Dermis blood vessel endothelial cell (primary cell): ENCODE results near the gene HDLBP. TPM values are rescaled to one million over a fixed set of nuclear protein-coding genes. Genes with fewer than 3 reads are reported as not detected.
"Not testable (repeated sequence)": the region's sequence is repeated elsewhere in the genome, so short reads cannot be mapped to it uniquely, and the experiment has no call there.

Experiments
- DNase-seq: peaks from one replicate; pipeline ENCODE4 v3.0.0; 2010
- total RNA-seq: library from RNA; depleted of rRNA; stranded (reverse); fragments of >200 nt; gene quantifications from 2 replicates; pipeline ENCODE4 v1.2.3, GENCODE V29; 2014

HDLBP gene
- total RNA-seq, 1 donor from 2014 or later = 594 TPM

DNA sequence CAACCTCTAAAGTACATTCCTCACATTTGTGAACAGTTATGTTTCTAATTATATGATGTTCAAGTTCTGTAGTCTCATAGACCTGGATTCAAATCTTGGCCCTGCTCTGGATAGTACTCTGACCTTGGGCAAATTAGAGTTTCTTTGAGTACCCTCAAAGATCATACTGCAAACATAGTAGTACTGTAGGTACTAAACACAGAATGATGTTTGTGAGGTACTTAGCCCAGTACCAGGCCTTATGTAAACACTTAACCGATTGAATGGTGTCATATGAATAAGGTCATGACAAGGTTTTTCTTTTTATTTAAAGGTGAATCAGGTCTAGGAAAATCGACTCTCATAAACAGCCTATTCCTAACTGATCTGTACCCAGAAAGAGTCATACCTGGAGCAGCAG lies 19.3 kb upstream of the HDLBP start:
- DNase-seq = no peak

DNA sequence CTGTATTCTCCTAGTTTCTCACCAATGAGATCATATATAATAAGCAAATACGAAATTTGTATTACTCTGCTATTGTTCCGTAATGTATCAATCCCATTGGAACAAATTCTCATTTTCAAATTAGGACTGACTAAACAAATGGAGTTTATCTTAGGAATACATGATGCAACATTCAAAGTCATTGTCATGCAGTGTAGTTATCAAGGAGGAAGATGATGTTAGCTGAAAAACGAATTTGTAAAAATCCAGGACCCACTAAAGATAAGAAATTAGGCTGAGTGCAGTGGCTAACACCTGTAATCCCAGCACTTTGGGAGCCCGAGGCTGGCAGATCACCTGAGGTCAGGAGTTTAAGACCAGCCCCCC lies 15.1 kb upstream of the HDLBP start:
- DNase-seq = no peak

DNA sequence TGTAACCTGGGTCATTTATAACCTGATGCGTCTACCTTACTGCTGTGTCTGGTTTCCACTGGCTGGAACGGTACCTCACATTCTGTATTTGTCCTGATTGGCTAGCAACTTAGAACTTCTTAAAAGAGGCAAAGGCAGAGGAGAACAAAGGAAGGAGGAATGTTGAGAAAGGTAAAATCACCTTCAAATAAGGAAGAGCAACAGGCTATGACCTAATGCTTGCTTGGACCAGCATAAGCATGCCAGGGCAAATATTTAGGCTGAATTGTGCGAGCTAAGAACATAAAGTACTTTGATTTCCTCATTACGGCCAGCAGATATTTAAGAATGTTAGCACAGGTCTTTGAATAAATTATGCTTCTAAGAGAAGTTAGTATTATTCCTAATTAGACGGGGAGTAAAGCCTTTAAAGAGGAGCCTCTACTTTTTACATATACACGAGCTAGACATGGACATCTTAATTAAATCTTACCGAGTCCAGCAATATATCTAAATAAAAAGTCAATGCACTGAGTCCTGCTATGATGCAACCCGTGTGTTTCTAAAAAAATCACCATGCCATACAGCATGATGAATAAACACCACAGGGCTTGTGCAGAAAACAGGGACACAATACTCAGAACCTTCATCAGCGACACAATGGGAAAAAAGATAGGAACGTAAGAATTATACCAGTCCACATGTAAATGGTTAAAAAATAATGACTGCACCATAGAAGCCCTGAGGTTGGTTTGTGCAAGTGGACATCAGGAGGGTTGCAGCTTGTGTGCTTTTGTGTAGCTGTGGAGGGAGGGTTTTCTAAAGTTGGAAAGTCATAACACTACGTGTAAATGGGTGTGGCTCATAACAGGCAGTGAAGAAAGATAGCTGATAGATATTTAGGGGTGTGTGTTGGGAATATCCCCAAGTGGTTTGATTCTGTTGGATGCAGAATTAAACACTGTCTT lies 14.5 kb upstream of the HDLBP start:
- DNase-seq = no peak

DNA sequence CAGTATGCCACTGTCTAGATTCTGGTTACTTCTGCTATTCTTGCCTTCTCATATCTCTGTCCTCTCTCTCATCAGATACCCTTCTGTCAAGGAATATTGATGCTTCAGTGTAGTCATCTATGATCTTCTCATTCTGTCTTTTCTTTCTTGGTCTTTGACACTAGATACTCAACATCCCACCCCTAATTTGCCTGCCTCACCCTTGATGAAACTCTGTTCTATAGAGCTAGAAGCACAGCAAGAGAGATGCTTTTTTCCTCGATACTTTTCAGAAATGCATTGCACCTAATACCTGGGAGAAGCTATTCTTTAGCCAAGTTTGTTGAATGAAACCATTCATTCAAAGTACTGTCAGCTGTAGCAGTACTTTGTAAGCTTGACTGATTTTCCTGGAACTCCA lies 9.8 kb upstream of the HDLBP start:
- no peak for DNase-seq

DNA sequence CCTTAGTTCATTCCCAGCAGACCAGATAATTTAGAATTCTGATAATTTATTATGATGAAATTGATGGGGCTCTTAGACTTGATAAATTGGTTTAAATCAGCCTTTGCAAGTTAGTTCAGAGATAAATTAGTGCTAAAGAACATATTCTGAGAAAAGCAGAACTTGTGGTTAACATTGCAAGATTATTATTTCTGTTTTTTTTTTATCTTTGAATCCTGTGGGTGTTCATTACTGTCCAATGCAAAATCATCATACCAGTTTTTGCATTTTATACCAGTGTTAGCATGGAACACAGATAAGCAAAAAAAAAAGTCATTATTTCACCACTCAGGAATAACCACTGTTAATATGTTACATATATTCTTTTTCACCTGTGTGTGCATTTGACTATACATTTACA lies 9.3 kb upstream of the HDLBP start:
- DNase-seq = no peak

DNA sequence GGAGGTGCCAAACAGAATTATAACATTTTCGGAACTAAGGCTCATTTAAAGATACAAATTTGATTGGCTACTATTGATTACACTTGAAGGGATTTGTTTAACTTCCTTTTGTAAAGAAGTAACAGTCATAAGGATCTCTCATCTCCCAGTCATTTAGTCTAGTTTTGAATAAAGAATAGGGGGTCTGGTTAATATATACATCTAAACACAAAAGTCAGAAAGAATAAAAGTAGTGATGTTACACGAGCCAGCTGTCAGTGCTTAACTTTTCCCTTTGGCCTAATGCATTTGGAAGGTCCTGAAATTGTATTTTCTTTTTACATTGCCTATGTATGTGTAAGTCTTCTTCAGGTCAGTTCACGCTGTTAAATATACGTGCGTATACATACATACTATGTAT lies 8.3 kb upstream of the HDLBP start:
- no peak for DNase-seq

DNA sequence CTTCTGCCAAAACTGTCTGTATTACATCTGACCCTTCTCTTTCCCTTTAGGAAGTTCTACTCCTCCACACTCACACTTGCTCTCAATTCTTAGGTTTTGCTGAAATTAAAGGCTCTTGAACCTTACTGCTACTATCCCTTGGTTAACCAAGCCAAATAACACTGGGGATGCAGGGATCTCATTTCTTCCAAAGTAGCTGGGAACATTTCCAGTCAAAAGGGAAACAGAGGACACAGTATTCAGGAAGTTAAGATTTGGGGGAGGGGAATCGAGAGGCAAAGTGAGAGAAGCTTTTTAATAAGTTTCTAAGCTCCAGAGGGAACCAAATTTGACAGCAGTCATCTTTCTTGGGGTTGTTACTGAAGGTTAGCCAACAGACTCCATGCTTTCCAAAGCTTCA lies 6.4 kb upstream of the HDLBP start:
- no peak for DNase-seq

DNA sequence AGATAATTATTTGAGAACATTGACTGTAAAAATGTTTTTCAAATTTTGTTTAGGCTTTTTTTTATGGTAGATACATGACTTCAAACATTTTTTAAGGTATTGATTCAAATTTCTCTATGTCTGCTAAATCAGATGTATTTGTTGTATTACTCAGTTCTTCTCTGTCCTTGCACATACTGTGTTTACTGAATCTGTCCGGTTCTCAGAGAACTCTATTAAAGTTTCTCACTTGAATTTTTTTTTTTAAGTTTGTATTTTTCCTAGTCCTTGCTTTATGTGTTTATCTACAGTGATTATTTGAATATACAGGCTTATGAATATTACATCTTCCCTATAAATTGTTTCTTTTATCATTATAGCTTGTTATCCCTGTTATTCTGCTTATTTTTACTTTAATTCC lies 5.6 kb upstream of the HDLBP start:
- DNase-seq = no peak

DNA sequence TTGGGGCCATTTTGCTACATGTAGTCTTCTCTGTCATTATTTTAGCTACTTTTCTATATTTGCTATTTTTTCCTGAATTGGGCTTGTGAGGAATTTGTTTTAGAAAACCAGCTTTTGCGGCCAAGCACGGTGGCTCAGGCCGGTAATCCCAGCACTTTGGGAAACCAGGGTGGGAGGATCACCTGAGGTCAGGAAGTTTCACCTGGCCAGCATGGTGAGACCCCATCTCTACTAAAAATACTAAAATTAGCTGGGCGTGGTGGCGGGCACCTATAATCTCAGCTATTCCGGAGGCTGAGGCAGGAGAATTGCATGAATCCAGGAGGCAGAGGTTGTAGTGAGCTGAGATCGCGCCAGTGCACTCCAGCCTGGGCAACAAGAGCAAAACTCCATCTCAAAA lies 4.9 kb upstream of the HDLBP start:
- no peak for DNase-seq

DNA sequence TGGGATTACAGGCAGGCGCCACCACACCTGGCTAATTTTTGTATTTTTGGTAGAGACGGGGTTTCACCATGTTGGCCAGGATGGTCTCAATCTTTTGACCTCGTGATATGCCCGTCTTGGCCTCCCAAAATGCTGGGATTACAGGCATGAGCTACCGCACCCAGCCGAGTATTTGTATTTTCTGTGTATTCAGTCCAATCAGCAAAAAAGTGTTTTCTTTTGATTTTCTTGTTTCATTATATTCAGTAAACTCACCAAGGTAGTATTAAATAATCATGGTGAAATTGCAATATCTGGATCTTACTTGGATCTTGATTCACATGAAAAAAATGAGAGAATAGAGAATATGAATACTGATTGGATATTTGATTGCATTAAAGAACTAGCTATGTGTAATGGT lies 3.4 kb upstream of the HDLBP start:
- DNase-seq = not testable (repeated sequence)

DNA sequence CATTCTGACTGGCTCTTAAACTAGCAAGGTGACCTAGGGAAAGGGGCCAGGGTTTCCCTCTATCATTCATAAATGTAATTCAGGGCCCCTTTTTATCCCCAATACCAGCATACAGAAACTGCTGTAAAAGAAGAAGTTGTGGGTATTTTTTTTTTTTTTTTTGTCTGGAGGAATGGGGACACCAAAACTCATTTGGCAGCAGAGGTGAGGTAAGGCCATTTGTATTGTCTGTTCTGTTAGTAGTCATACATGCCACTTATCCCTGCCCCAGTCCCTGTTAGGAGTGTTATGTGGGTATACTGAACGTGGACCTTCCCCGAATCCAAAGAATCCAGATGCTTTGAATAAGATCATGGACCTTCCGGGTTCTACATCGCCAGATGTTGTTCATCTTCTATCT lies 1.9 kb upstream of the HDLBP start:
- DNase-seq = no peak

DNA sequence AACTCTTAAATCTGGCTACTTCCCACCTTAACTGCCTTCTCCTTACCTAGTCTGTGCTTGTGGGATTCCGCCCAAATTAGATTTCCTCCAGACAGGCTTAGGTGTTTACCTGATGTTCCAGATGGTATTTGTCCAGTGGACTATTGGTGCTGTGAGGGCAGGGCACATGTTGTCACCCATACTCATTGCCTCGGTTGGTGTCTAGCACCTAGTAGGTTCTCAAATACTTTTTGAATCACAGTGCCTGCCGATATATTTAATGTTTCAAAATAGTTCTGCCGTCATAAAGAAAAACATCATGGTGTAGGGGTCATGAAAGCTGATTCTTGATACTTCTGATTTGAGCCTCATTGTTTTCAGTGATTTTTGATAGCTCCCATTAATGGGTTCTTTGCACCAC lies 1.4 kb upstream of the HDLBP start:
- DNase-seq = peak; percentile 24

DNA sequence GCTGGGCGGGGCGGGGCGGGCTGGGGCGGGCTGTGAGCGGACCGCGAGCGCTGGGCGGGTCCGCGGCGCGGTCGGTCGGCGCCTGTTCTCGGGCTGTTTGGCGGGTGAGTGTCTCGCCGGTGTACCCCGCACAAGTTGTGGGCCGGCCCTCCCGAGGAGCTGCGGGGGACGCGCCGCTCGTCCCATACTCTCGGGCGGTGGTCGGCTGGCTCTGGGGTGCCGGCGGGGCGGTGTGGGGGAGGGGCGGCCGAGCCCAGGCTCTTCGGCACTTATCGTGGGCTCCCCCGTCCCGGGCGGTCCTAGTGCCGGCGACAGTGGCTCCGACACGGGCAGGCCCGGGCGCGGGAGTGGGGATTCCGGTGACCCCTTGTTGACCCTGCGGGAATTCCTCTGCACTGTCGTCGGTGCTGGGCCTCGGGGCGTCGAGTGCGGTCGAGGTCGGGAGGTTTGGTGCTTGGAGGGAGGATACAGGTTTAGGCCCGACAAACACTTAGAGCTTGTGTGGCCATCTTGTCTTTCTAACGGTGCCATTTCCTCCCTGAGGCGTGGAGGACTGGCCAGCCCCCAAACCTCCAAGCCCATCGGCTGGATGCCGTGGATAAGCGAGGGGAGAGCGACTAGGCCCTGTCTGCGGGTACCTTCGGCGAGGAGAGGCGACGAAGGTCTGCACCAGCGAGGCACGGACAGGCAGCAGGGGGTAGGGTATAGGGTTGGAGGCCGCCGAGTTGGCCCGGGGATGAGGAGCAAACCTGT lies 583 bp upstream of the HDLBP start, which contains the start of gene SEPTIN2:
Gene SEPTIN2, plus strand, starts transcription at position 47 of the 753 bp plus-strand sequence. CDS start 8,308 bp downstream, outside the sequence.
- peak; percentile 68 for DNase-seq

DNA sequence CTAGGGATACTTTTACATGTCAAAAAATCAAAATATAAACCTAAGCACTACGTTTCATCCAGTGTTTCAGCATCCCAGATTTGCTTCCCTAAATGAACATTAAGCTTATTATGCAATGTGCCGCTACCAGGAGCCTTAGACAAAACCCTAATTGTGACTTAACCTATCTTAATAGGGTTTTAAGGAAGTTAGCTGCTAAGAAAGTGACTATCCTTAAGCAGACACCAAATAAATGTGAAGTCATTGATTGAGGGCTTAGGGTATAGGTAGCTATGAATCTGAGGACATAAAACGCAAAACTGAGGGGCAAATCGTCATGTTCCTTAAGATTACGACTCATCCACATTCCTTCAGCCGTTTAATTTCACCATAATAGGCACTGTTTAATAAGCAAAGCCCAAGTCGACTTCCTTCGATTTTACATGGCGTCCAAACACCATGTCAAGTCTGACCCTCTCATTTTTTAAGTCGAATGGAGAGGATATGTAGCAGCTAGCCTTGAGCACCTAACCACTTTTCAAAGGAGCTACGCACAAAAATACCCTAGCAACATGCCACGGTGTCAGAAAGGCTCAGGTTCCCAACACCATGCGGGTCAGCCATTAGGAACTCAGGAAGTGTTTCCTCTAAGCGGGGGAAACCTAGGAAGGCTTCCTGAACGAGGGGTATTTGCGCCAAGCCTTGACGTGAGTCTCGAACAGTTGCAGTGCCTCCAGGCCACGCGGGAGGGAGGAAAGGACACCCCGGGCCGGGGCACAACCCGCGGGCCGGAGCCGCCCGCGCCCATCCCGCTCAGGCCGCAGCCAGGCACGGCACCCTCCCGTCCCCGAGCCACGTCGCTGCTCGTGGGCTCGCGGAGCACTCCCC lies 1.0 kb downstream of the HDLBP start:
- DNase-seq = peak; percentile 66

DNA sequence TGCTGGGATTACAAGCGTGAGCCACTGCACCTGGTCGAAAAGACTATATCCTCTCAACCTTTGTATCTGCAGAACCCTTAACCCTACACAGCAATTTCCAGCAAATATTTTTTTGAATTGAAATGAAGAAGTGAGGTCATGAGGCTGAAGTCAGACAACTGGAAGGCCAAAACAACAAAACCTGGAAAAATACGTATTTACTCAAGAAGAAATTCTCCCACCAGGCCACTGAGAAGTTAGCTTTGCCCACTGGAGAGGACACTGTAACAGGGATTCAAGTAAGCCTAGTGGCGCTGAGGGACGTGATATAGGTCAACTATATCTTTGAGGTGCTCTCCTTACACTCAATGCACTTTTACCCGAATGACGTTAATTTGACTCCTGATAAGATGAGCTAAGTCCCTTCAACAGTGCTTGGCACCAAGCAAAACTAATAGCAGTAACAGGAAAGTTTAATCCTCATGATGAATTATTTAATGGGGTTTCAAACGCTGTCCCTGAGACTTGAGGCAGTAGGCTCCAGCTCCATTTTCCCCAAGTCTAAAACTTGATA lies 1.9 kb downstream of the HDLBP start:
- DNase-seq = no peak

DNA sequence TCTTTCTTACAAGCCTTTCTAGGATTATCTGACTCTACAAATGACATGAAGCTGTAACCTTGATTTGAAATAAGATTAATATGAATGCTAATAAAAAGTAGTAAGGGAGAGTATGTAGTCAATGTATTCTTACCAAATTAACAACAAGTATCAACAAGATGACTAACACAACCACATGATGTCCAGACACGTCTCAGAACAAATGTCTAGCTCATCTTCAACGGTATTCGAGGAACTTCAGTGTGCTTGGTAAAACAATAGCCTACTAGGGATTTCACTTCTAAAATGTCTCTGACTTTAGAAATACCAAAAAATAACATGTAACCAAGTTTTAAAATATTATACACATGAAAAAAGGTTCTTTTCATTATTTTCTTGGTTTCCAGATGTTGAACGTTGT lies 3.4 kb downstream of the HDLBP start:
- DNase-seq = peak; percentile 39

DNA sequence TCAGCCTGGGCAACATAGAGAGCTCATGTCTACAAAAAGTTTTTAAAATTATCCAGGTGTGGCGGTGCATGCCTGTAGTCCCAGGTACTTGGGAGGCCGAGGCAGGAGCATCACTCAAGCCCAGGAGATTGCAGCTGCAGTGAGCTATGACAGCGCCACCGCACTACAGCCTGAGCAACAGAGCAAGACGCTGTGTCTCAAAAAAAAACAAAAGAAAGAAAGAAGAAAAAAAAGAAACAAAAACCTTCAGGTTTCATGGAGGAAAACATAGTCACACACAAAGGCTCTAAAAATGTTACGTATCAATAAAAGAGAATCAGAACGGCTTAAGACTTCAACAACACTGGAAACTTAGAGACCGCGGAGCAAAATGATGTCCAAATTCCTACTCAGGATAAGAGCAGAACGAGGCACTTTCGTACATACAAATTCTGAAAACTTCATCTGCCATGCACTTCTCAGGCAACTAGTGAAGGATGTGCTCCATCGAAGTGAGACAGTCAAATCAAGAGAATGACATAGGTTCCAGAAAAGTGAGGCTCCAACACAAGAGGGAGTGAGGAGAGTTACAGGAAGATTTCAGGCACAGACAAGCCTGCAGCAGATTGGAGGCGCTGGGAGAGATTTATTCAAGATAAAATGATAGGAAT lies 4.4 kb downstream of the HDLBP start:
- DNase-seq = no peak

DNA sequence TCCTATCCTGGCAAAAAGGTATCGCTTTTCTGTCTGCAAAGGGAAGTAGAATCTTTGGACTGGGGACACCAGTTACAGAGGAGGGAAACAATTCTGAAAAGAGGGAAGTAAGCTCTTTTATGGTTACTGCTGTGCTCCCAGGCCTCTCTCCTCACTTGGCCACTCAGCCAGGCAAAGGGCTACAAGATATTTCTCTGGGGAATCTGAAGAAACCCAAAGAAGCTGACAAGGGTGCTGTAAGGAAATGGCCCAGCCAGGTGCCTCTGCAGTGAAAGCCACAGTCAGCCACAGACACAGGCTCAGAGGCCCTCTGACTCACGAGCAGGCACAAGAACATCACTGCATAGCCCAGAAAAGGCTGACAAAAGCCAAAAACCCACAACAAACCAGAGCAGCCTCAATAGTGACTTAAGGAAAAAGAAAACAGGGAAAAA lies 5.8 kb downstream of the HDLBP start:
- peak; percentile 25 for DNase-seq

DNA sequence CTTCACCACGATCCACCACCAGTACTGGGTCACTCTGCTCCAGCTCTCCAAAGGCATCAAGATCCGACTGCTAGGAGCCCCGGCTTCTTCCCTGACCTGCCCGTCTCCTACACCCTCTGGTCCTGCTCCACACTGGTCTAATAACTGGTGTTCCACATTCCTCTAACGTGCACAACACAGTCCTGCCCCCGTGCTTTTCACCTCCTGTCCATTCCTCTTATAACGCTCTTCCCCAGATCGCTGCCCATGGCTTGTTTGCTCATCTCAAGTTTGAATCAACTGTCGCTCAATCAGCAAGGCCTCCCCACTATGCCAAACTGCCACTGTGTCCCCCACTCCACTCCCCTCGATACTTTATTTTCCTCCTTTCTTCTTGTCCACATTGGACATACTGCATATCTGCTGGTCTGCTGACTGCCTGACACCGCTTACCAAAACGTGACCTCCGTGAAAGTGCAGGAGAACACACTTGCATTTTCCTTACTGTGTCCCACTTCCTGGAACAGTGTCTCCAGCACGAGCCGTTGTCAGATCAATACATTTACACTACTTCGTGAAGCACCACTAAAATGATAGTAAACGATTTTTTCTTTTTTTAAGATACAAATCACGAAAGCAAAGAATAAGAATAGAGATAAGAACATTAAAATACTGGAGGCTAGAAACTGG lies 6.5 kb downstream of the HDLBP start:
- no peak for DNase-seq

DNA sequence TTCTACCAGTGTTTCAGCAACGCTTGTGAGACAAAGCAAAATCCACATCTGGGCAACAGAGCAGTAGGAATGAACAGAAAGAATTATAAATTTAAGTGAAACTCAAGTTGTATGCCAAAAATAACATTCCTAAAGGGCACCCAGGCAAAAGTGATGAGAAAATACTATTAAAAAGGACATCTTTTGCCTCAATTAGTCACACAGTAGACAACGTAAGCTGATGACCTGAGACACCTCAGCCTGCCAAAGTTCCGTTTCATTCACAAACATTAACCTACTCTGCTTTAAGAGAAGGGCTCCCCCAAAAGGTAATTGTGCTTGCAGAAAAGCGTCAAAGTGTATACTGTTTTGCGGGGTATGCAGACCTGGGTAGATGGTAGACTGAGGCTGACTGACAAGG lies 7.2 kb downstream of the HDLBP start:
- no peak for DNase-seq

DNA sequence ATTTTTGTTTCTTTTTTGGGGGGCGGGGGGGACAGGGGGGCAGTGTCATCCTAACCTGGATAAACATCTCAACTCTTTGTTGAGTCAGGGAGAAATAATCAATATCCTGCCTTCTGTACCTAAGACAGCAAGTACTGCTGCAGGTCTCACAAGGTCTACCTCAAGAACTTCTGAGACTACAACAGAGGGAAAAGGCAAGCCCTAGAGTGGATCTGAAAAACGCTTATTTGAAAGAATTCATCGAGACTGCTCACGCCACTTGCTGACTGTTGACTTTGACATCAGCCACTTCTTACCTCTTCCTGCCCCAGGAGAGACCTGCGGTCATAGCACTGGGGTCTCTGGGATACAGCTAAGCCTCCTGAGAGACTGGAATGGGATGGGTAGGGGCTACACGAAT lies 8.4 kb downstream of the HDLBP start:
- no peak for DNase-seq
